CD14-positive monocyte (primary cell): ENCODE measurements around the gene KCNJ11. TPM values are rescaled to one million over a fixed set of nuclear protein-coding genes. Genes with fewer than 3 reads are reported as not detected.
A peak's percentile ranks its signal among the peaks of the same experiment; 100 is the strongest.

Experiments used
- DNase-seq, 3 donors: peaks; one replicate each; pipeline ENCODE4 v3.0.0-alpha.2; 2011 to 2022
- H2AFZ ChIP-seq: 2 replicates; pipeline ENCODE4 v1.6.0; 2012; ENCODE audit warnings: mild to moderate bottlenecking, low read depth, low read length, inconsistent platforms; ENCODE audit not compliant: insufficient read depth, poor library complexity, severe bottlenecking
- H3K27ac ChIP-seq, 2 donors: 1 replicate in 1 of 2; 2 replicates in 1 of 2; pipeline ENCODE4 v1.5.1; 2012 to 2013; ENCODE audit warnings: low read length in 2 of 2, control low read depth in 1 of 2, inconsistent platforms in 1 of 2, low read depth in 1 of 2, mild to moderate bottlenecking in 1 of 2
- H3K27me3 ChIP-seq, 2 donors: one replicate each; pipeline versions ENCODE4 v1.6.0 to v1.6.1; 2011 to 2013; ENCODE audit warnings: low read length in 2 of 2; ENCODE audit not compliant: control insufficient read depth in 2 of 2, insufficient read depth in 2 of 2
- H3K36me3 ChIP-seq, 2 donors: replicated peaks in 1 of 2; 1 replicate in 1 of 2; 2 replicates in 1 of 2; pipeline versions ENCODE4 v1.5.1 to v1.6.1; 2012 to 2013; ENCODE audit warnings: low read length in 2 of 2, control low read depth in 1 of 2, inconsistent platforms in 1 of 2, mild to moderate bottlenecking in 1 of 2; ENCODE audit not compliant: insufficient read depth in 2 of 2, control insufficient read depth in 1 of 2
- H3K4me1 ChIP-seq, 2 donors: 1 replicate in 1 of 2; 2 replicates in 1 of 2; pipeline versions ENCODE4 v1.5.1 to v1.6.1; 2012 to 2013; ENCODE audit warnings: low read length in 2 of 2, control low read depth in 1 of 2, inconsistent platforms in 1 of 2, mild to moderate bottlenecking in 1 of 2, moderate library complexity in 1 of 2; ENCODE audit not compliant: insufficient read depth in 2 of 2, control insufficient read depth in 1 of 2
- H3K4me2 ChIP-seq: replicated peaks from 2 replicates; pipeline ENCODE3; 2012; ENCODE audit warnings: low read length, moderate library complexity, mild to moderate bottlenecking; ENCODE audit not compliant: poor library complexity, severe bottlenecking; ENCODE audit errors: extremely low read depth
- H3K4me3 ChIP-seq, 3 experiments: fragments of 200-600 bp in 1 of 3; sonication (generic) in 1 of 3; replicated peaks in 1 of 3; 1 replicate in 2 of 3; 2 replicates in 1 of 3; pipeline ENCODE4 v1.5.1; 2011 to 2013; ENCODE audit warnings: low read length in 3 of 3, mild to moderate bottlenecking in 3 of 3, control low read depth in 2 of 3, low read depth in 2 of 3, inconsistent platforms in 1 of 3, moderate library complexity in 1 of 3
- H3K79me2 ChIP-seq: 2 replicates; pipeline ENCODE4 v1.6.0; 2012; ENCODE audit warnings: mild to moderate bottlenecking, control low read depth, inconsistent platforms, low read length, moderate library complexity; ENCODE audit not compliant: insufficient read depth
- H3K9ac ChIP-seq: 2 replicates; pipeline ENCODE4 v1.6.0; 2017; ENCODE audit warnings: low read length, mild to moderate bottlenecking; ENCODE audit not compliant: insufficient read depth, poor library complexity, severe bottlenecking
- H3K9me3 ChIP-seq, 2 donors: replicated peaks in 1 of 2; 1 replicate in 1 of 2; 2 replicates in 1 of 2; pipeline versions ENCODE4 v1.5.1 to v1.6.1; 2012 to 2013; ENCODE audit warnings: low read length in 2 of 2, control low read depth in 1 of 2; ENCODE audit not compliant: control insufficient read depth in 1 of 2, insufficient read depth in 1 of 2
- H4K20me1 ChIP-seq: 2 replicates; pipeline ENCODE4 v1.6.0; 2012; ENCODE audit warnings: mild to moderate bottlenecking, low read length, control low read depth, moderate library complexity; ENCODE audit not compliant: insufficient read depth
- H3K27ac Mint-ChIP-seq, 7 donors: one replicate each; pipeline ENCODE4 v1.8.0; 2020; ENCODE audit warnings: mild to moderate bottlenecking in 7 of 7, mixed read lengths in 7 of 7, moderate library complexity in 6 of 7, inconsistent platforms in 2 of 7
- H3K27me3 Mint-ChIP-seq, 3 donors: one replicate each; pipeline ENCODE4 v1.8.0; 2021 to 2022; ENCODE audit warnings: low read depth in 3 of 3, mild to moderate bottlenecking in 3 of 3, mixed read lengths in 3 of 3, moderate library complexity in 3 of 3, inconsistent platforms in 1 of 3
- H3K36me3 Mint-ChIP-seq, 2 donors: one replicate each; pipeline ENCODE4 v1.8.0; 2020; ENCODE audit warnings: mixed read lengths in 2 of 2, inconsistent platforms in 1 of 2, mild to moderate bottlenecking in 1 of 2
- H3K4me1 Mint-ChIP-seq: one replicate; pipeline ENCODE4 v1.8.0; 2020; ENCODE audit warnings: mild to moderate bottlenecking, mixed read lengths
- H3K4me3 Mint-ChIP-seq, 2 donors: one replicate each; pipeline ENCODE4 v1.8.0; 2020; ENCODE audit warnings: mild to moderate bottlenecking in 2 of 2, mixed read lengths in 2 of 2, moderate library complexity in 1 of 2
- H3K9me3 Mint-ChIP-seq, 7 donors: one replicate each; pipeline ENCODE4 v1.8.0; 2020 to 2022; ENCODE audit warnings: mixed read lengths in 7 of 7, mild to moderate bottlenecking in 6 of 7, moderate library complexity in 6 of 7, inconsistent platforms in 2 of 7
- WGBS: methylation state at CpG from one replicate; pipeline ENCODE4 v1.1.5; 2013; ENCODE audit warnings: missing lambda C conversion rate; ENCODE audit not compliant: insufficient coverage; 5-methylcytosine and 5-hydroxymethylcytosine counted together
- intact Hi-C, 2 donors: fragments of 100-400 bp; cut with micrococcal nuclease; formaldehyde crosslinking; loops; one replicate each; pipeline versions ENCODE4 v1.15.0 to v1.15.1; 2023
- polyA plus RNA-seq, 3 donors: library from polyadenylated mRNA; depleted of rRNA in 1 of 3; unstranded in 2 of 3; stranded (reverse) in 1 of 3; fragments of 300-500 nt in 2 of 3; fragments of >200 nt in 1 of 3; fragmentation: Illumina TruSeq in 2 of 3; gene quantifications; 1 replicate in 2 of 3; 2 replicates in 1 of 3; pipeline ENCODE4 v1.2.3, GENCODE V29; 2012 to 2021
- TF ChIP-seq, protein P1 (sequence below): fragments of 200-600 bp; IDR thresholded peaks from one replicate; pipeline ENCODE4 v1.8.0; 2022; ENCODE audit warnings: antibody characterized with exemption, mild to moderate bottlenecking

Gene KCNJ11
- polyA plus RNA-seq, 3 donors = 0.09 TPM; not detected in 2

GRCh38 chr11:17431139-17431538, 42.7 kb upstream of the KCNJ11 start:
- no peak overlapping the region for H3K27ac ChIP-seq
- Mint-ChIP-seq H3K36me3 (no peaks in the 10 kb centered on the region), H3K4me1 (peaks cover 8% of the 10 kb centered on the region), H3K27ac (no peak overlapping the region), H3K9me3 (no peaks in the 10 kb centered on the region), H3K27me3 (peaks cover 0 to 5% (median 2%) of the 10 kb centered on the region in 3 donors), H3K4me3 (no peak overlapping the region)
- no peaks in the 10 kb centered on the region for H3K27me3 ChIP-seq
- intact Hi-C loops = no loop called here
- H4K20me1 ChIP-seq = no peaks in the 10 kb centered on the region
- H3K36me3 ChIP-seq = no peaks in the 10 kb centered on the region
- TF ChIP-seq, protein P1, sequence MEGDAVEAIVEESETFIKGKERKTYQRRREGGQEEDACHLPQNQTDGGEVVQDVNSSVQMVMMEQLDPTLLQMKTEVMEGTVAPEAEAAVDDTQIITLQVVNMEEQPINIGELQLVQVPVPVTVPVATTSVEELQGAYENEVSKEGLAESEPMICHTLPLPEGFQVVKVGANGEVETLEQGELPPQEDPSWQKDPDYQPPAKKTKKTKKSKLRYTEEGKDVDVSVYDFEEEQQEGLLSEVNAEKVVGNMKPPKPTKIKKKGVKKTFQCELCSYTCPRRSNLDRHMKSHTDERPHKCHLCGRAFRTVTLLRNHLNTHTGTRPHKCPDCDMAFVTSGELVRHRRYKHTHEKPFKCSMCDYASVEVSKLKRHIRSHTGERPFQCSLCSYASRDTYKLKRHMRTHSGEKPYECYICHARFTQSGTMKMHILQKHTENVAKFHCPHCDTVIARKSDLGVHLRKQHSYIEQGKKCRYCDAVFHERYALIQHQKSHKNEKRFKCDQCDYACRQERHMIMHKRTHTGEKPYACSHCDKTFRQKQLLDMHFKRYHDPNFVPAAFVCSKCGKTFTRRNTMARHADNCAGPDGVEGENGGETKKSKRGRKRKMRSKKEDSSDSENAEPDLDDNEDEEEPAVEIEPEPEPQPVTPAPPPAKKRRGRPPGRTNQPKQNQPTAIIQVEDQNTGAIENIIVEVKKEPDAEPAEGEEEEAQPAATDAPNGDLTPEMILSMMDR = no peak
- no peak for DNase-seq
- no peak overlapping the region for H3K4me2 ChIP-seq
- no peaks in the 10 kb centered on the region for H3K79me2 ChIP-seq
- H3K9me3 ChIP-seq = no peaks in the 10 kb centered on the region
- no peak overlapping the region for H2AFZ ChIP-seq
- no peak overlapping the region for H3K9ac ChIP-seq
- H3K4me1 ChIP-seq = no peaks in the 10 kb centered on the region
- 26% methylated on average over 7 of the region's 8 CpGs for WGBS
- H3K4me3 ChIP-seq = no peak overlapping the region

DNA sequence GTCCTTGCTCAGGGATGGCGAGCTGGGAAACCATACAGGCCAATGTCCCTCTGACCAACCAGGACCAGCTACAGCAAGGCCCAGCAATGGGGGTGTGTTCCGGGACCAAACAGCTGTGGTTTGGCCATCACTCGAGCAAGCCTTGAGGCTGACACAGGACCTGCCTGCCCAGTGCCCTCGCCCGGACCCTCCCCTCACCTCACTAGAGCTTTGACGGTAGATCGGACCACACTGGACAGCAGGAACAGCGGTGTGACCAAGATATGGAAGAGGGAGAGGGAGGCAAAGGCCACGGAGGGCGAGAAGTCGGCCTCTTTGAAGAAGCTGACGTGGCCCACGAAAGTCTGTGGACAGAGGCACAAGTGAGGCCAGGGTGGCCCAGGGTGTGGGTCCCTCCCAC, 42.2 kb upstream of the KCNJ11 start:
- Histone ChIP-seq H3K4me2 (no peak overlapping the region), H3K27me3 (no peaks in the 10 kb centered on the region), H3K9ac (no peak overlapping the region), H3K36me3 (no peaks in the 10 kb centered on the region), H3K4me1 (no peaks in the 10 kb centered on the region), H3K79me2 (no peaks in the 10 kb centered on the region), H4K20me1 (no peaks in the 10 kb centered on the region), H3K27ac (no peak overlapping the region), H3K9me3 (no peaks in the 10 kb centered on the region), H3K4me3 (no peak overlapping the region), H2AFZ (no peak overlapping the region)
- DNase-seq = no peak
- TF ChIP-seq, protein P1 = no peak
- intact Hi-C loops = no loop called here
- H3K27ac Mint-ChIP-seq = peak overlapping the region in 1 of 7 donors; percentile 63
- peaks cover 0 to 5% (median 2%) of the 10 kb centered on the region in 3 donors for H3K27me3 Mint-ChIP-seq
- 100% methylated on average over 2 of the region's 13 CpGs for WGBS
- no peaks in the 10 kb centered on the region for H3K36me3 Mint-ChIP-seq
- no peak overlapping the region for H3K4me3 Mint-ChIP-seq
- H3K9me3 Mint-ChIP-seq = no peaks in the 10 kb centered on the region
- peaks cover 9% of the 10 kb centered on the region for H3K4me1 Mint-ChIP-seq
